ENCODE data around the gene SNUPN.

- TF ChIP-seq POLR2A (IDR thresholded peaks at IDR 0.05): no peak
- TF ChIP-seq, protein P1, sequence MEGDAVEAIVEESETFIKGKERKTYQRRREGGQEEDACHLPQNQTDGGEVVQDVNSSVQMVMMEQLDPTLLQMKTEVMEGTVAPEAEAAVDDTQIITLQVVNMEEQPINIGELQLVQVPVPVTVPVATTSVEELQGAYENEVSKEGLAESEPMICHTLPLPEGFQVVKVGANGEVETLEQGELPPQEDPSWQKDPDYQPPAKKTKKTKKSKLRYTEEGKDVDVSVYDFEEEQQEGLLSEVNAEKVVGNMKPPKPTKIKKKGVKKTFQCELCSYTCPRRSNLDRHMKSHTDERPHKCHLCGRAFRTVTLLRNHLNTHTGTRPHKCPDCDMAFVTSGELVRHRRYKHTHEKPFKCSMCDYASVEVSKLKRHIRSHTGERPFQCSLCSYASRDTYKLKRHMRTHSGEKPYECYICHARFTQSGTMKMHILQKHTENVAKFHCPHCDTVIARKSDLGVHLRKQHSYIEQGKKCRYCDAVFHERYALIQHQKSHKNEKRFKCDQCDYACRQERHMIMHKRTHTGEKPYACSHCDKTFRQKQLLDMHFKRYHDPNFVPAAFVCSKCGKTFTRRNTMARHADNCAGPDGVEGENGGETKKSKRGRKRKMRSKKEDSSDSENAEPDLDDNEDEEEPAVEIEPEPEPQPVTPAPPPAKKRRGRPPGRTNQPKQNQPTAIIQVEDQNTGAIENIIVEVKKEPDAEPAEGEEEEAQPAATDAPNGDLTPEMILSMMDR (IDR thresholded peaks at IDR 0.05): no peak
These were observed 15.6 kb upstream of the SNUPN start for GRCh38 chr15:75641179-75641503.
